Activated T-cell treated with anti-CD3 and anti-CD28 coated beads, Interleukin-2, amount 50 U/mL, for 1 hour (primary cell): ENCODE data around the gene P2RY14.

Experiments
- DNase-seq: peaks from one replicate; pipeline ENCODE4 v3.0.0-alpha.2; 2020

Gene P2RY14

GRCh38 chr3:151299006-151299405 lies 20.7 kb upstream of the P2RY14 start:
- no peak for DNase-seq

- DNase-seq: no peak
Observed at GRCh38 chr3:151297429-151297828, 19.1 kb upstream of the P2RY14 start.

- no peak for DNase-seq
Observed at GRCh38 chr3:151296226-151296625, 17.9 kb upstream of the P2RY14 start.

GRCh38 chr3:151293127-151293526 lies 14.8 kb upstream of the P2RY14 start:
- DNase-seq: no peak

GRCh38 chr3:151290673-151291072 lies 12.3 kb upstream of the P2RY14 start:
- no peak for DNase-seq

GRCh38 chr3:151289445-151289844 lies 11.1 kb upstream of the P2RY14 start:
- DNase-seq: no peak

GRCh38 chr3:151285940-151286339 lies 7.6 kb upstream of the P2RY14 start:
- no peak for DNase-seq

GRCh38 chr3:151283907-151284461 lies 5.6 kb upstream of the P2RY14 start:
- no peak for DNase-seq

GRCh38 chr3:151283387-151283786 lies 5.0 kb upstream of the P2RY14 start:
- no peak for DNase-seq

- DNase-seq: no peak
Observed at GRCh38 chr3:151282921-151283320, 4.6 kb upstream of the P2RY14 start.

GRCh38 chr3:151281671-151282324 lies 3.5 kb upstream of the P2RY14 start:
- no peak for DNase-seq

GRCh38 chr3:151276687-151277042 lies 1.7 kb downstream of the P2RY14 start:
- peak; percentile 22 for DNase-seq

- DNase-seq: no peak
Observed at GRCh38 chr3:151276038-151276686, 2.2 kb downstream of the P2RY14 start.

GRCh38 chr3:151275091-151275490 lies 3.3 kb downstream of the P2RY14 start:
- no peak for DNase-seq

- DNase-seq: no peak
Observed at GRCh38 chr3:151269631-151270030, 8.7 kb downstream of the P2RY14 start.

- peak; percentile 22 for DNase-seq
Observed at GRCh38 chr3:151268267-151269235, 9.8 kb downstream of the P2RY14 start.

- no peak for DNase-seq
Observed at GRCh38 chr3:151267066-151267465, 11.3 kb downstream of the P2RY14 start.

GRCh38 chr3:151265866-151266265 lies 12.5 kb downstream of the P2RY14 start:
- no peak for DNase-seq

- DNase-seq: no peak
Observed at GRCh38 chr3:151265166-151265565, 13.2 kb downstream of the P2RY14 start.

- DNase-seq: no peak
Observed at GRCh38 chr3:151264605-151265004, 13.7 kb downstream of the P2RY14 start.

- no peak for DNase-seq
Observed at GRCh38 chr3:151262871-151263525, 15.3 kb downstream of the P2RY14 start.

GRCh38 chr3:151259664-151260063 lies 18.7 kb downstream of the P2RY14 start:
- DNase-seq: no peak

GRCh38 chr3:151256749-151257148 lies 21.6 kb downstream of the P2RY14 start:
- DNase-seq: no peak
